ENCODE data around the gene HIGD2A. TPM values are rescaled to one million over a fixed set of nuclear protein-coding genes. Genes with fewer than 3 reads are reported as not detected.

Gene HIGD2A
- total and polyA plus RNA-seq, 3 experiments from 2014 or later, result 98.3 to 221 (median 101) TPM

DNA sequence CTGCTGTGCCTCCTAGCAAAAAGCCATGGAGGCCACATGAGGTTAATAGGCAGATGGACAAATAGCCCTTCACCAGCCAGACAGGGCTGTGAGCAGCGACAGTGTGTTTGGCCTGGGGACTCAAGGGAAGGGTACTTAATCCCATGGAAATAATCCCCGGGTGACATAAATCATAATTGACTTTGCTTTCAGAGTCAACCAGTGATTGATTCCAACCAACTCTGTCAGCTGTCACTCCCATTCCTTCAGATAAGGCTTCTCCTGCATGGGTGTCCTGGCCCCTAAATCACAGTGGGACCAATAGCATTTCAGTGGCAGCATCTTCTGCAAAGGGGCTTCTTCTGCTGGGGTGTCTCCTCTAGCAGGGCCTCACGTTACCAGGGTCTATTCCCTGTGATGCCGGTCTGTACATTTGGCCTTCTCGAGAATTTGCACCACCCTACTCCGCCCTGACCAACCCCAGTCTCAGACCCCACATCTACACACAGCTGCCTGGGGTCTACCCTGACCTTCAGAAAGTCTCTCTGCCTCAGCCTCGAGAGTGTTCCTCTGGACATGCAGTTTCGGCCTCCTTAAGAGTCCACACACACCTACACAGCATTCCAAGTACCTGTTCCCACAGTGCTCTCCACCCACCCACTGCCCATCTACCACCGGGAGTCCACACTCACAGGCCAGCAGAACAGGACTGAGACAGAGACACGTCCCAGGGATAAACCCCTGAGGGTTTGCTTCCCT lies 24.1 kb downstream of the HIGD2A start:
- Histone ChIP-seq H3K9me3 (ENCODE audit: low read length) (no peaks in the 10 kb centered on the region), H3K27ac (ENCODE audit: low read depth, low read length) (no peak overlapping the region), H3K27me3 (ENCODE audit: insufficient read depth, low read length, poor library complexity, severe bottlenecking) (no peaks in the 10 kb centered on the region), H3K4me1 (ENCODE audit: insufficient read depth, low read length) (peaks cover 25% of the 10 kb centered on the region), H3K4me3 (ENCODE audit: low read length) (no peak overlapping the region), H3K36me3 (ENCODE audit: insufficient read depth, low read length) (peaks cover 3% of the 10 kb centered on the region)
- POLR2A ChIA-PET, result no interaction called here
- Mint-ChIP-seq H3K4me3 (peak overlapping the region in 2 of 7 donors; percentile 34 to 89), H3K36me3 (peaks cover 0 to 31% (median 7%) of the 10 kb centered on the region in 3 donors), H3K4me1 (peaks cover 47 to 55% (median 50%) of the 10 kb centered on the region in 3 donors), H3K9me3 (no peaks in the 10 kb centered on the region), H3K27ac (peak overlapping the region in 6 of 8 donors; percentile 57 to 96 (median 72)), H3K27me3 (no peaks in the 10 kb centered on the region)
- CTCF ChIA-PET, result no interaction called here
- DNase-seq, result no peak

GRCh38 chr5:176413255-176413565 lies 24.7 kb downstream of the HIGD2A start:
- Histone ChIP-seq H3K27ac (ENCODE audit: low read depth, low read length) (no peak overlapping the region), H3K27me3 (ENCODE audit: insufficient read depth, low read length, poor library complexity, severe bottlenecking) (no peaks in the 10 kb centered on the region), H3K4me1 (ENCODE audit: insufficient read depth, low read length) (peaks cover 25% of the 10 kb centered on the region), H3K9me3 (ENCODE audit: low read length) (no peaks in the 10 kb centered on the region), H3K36me3 (ENCODE audit: insufficient read depth, low read length) (peaks cover 3% of the 10 kb centered on the region), H3K4me3 (ENCODE audit: low read length) (no peak overlapping the region)
- DNase-seq, result no peak
- Mint-ChIP-seq H3K4me3 (peak overlapping the region in 2 of 7 donors; percentile 34 to 89), H3K36me3 (peaks cover 0 to 28% (median 7%) of the 10 kb centered on the region in 3 donors), H3K27me3 (no peaks in the 10 kb centered on the region), H3K9me3 (no peaks in the 10 kb centered on the region), H3K27ac (peak overlapping the region in 4 of 8 donors; percentile 57 to 96 (median 74)), H3K4me1 (peaks cover 47 to 55% (median 50%) of the 10 kb centered on the region in 3 donors)
- CTCF ChIA-PET, result interaction anchor here (1.2 kb wide), 1 partner anchor 9 kb away, joined by 3 read pairs; no protein-coding TSS in a partner anchor
- POLR2A ChIA-PET, result no interaction called here

GRCh38 chr5:176413709-176414191 lies 25.2 kb downstream of the HIGD2A start:
- peaks cover 3% of the 10 kb centered on the region for H3K36me3 ChIP-seq (ENCODE audit: insufficient read depth, low read length)
- no peak for DNase-seq
- no peak overlapping the region for H3K27ac ChIP-seq (ENCODE audit: low read depth, low read length)
- no peak overlapping the region for H3K4me3 ChIP-seq (ENCODE audit: low read length)
- peaks cover 0 to 25% (median 7%) of the 10 kb centered on the region in 3 donors for H3K36me3 Mint-ChIP-seq
- peaks cover 47 to 55% (median 50%) of the 10 kb centered on the region in 3 donors for H3K4me1 Mint-ChIP-seq
- peaks cover 25% of the 10 kb centered on the region for H3K4me1 ChIP-seq (ENCODE audit: insufficient read depth, low read length)
- H3K27ac Mint-ChIP-seq, result peak overlapping the region in 6 of 8 donors; percentile 19 to 96 (median 74)
- no peaks in the 10 kb centered on the region for H3K27me3 Mint-ChIP-seq
- no peaks in the 10 kb centered on the region for H3K9me3 Mint-ChIP-seq
- no peaks in the 10 kb centered on the region for H3K27me3 ChIP-seq (ENCODE audit: insufficient read depth, low read length, poor library complexity, severe bottlenecking)
- CTCF ChIA-PET, result interaction anchor here (1.2 to 4.5 kb wide), 2 partner anchors 10 to 183 kb away, joined by 3 to 24 read pairs; no protein-coding TSS in a partner anchor
- peak overlapping the region in 1 of 7 donors; percentile 89 for H3K4me3 Mint-ChIP-seq
- no peaks in the 10 kb centered on the region for H3K9me3 ChIP-seq (ENCODE audit: low read length)
- POLR2A ChIA-PET, result interaction anchor here (0.7 kb wide), 1 partner anchor 32 kb away, joined by 4 read pairs; no protein-coding TSS in a partner anchor

DNA sequence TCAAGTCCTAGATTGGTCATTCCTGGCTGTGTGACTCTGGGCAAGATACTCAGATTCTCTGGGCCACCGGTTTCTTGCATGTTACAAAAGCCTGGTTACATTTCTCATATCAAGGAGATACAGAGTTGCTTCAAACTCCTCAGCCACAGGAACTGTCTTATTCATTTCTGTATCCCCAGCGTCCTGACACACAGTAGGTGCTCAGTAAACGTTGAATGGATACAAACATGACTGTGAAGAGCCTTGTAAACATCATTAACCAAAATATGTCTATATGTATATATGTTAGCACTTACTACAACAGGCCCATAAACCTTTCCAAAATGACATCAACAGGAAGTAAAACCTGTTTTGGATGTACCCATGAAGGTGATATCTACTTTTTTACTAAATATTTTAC lies 26.2 kb downstream of the HIGD2A start:
- Mint-ChIP-seq H3K36me3 (peaks cover 0 to 19% (median 7%) of the 10 kb centered on the region in 3 donors), H3K27me3 (no peaks in the 10 kb centered on the region), H3K4me1 (peaks cover 47 to 55% (median 50%) of the 10 kb centered on the region in 3 donors), H3K4me3 (peak overlapping the region; percentile 81 to 92 (median 89)), H3K27ac (peak overlapping the region; percentile 81 to 96 (median 93)), H3K9me3 (no peaks in the 10 kb centered on the region)
- ChIA-PET POLR2A (no interaction called here), CTCF (interaction anchor here (1.2 to 4.9 kb wide), 6 partner anchors 11 to 182 kb away, joined by 3 to 39 read pairs (median 14); partner anchors contain the start of gene FAF2)
- DNase-seq, result no peak
- Histone ChIP-seq H3K4me1 (ENCODE audit: insufficient read depth, low read length) (peaks cover 25% of the 10 kb centered on the region), H3K4me3 (ENCODE audit: low read length) (no peak overlapping the region), H3K9me3 (ENCODE audit: low read length) (no peaks in the 10 kb centered on the region), H3K27me3 (ENCODE audit: insufficient read depth, low read length, poor library complexity, severe bottlenecking) (no peaks in the 10 kb centered on the region), H3K36me3 (ENCODE audit: insufficient read depth, low read length) (peaks cover 3% of the 10 kb centered on the region), H3K27ac (ENCODE audit: low read depth, low read length) (no peak overlapping the region)

- Histone ChIP-seq H3K4me3 (ENCODE audit: low read length) (peak overlapping the region; percentile 82), H3K4me1 (ENCODE audit: insufficient read depth, low read length) (peaks cover 25% of the 10 kb centered on the region), H3K27ac (ENCODE audit: low read depth, low read length) (peak overlapping the region; percentile 71), H3K36me3 (ENCODE audit: insufficient read depth, low read length) (no peaks in the 10 kb centered on the region), H3K9me3 (ENCODE audit: low read length) (no peaks in the 10 kb centered on the region), H3K27me3 (ENCODE audit: insufficient read depth, low read length, poor library complexity, severe bottlenecking) (no peaks in the 10 kb centered on the region)
- DNase-seq, result peak in 1 of 5 donors; percentile 14
- H3K27me3 Mint-ChIP-seq, result no peaks in the 10 kb centered on the region
- H3K27ac Mint-ChIP-seq, result peak overlapping the region; percentile 81 to 96 (median 93)
- H3K4me3 Mint-ChIP-seq, result peak overlapping the region; percentile 81 to 92 (median 89)
- H3K36me3 Mint-ChIP-seq, result peaks cover 0 to 13% (median 3%) of the 10 kb centered on the region in 3 donors
- H3K9me3 Mint-ChIP-seq, result no peaks in the 10 kb centered on the region
- CTCF ChIA-PET, result interaction anchor here (1.0 to 4.9 kb wide), 9 partner anchors 9 to 245 kb away, joined by 3 to 67 read pairs (median 9); partner anchors contain the start of genes FAF2 and RNF44
- peaks cover 42 to 55% (median 43%) of the 10 kb centered on the region in 3 donors for H3K4me1 Mint-ChIP-seq
- POLR2A ChIA-PET, result interaction anchor here (0.9 to 2.2 kb wide), 4 partner anchors 32 to 181 kb away, joined by 3 to 24 read pairs (median 8); partner anchors contain the start of genes FAF2 and RNF44
Measured at GRCh38 chr5:176415240-176415951, 26.8 kb downstream of the HIGD2A start.

DNA sequence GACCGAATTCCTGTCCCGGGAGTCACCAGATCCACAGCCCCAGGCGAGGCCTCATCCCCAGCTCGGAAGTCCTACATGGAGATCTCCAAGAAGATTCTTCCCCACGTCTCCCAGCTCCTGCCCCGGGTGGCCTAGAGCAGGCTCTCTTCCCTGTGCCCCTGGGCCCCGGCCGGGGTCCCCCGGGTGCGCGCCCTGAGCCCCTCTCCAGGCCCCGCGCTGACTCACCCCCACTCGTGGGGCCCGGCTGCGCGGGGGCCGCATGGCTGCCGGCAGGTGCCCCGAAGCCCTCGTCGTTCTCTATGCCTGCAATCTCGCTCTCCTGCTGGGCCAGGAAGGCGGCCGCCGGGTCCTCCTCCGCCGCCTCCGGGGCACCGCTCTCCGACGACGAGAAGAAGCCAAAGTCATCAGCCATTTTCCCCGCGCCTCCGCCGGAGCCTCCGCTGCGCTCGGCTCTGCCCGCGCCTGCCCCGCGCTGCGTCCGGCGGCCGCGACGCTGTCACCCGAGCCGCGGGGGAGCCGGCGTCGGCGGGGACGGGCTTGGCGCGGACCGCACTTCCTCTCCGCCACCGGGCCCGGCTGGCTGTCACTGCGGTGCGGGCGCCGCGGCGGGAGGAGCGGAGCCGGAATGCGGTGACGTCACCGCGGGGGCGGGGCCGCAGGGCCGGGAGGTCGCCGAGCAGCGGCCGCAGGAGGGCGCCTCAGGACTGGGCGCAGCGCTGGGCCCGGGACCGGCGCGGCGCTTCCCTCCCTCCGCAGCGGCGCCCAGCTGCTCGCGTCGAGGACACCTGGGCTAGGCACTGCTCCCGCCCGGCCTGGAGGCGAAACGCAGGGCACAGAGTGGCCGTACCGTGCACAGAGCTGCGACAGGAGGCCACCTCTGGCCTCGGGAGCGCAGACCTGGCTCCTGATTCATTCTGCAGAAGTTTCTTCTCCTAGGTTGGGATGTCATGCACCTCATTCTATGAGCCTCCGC lies 27.7 kb downstream of the HIGD2A start, which contains the start of gene CLTB:
TSS of gene CLTB (minus strand) at position 588 of the 973 bp plus-strand sequence. CDS start at position 412, 176 bp downstream.
- Histone ChIP-seq H3K27me3 (ENCODE audit: insufficient read depth, low read length, poor library complexity, severe bottlenecking) (no peaks in the 10 kb centered on the region), H3K4me1 (ENCODE audit: insufficient read depth, low read length) (peaks cover 25% of the 10 kb centered on the region), H3K27ac (ENCODE audit: low read depth, low read length) (peak within 1 kb of the TSS; percentile 71), H3K36me3 (ENCODE audit: insufficient read depth, low read length) (no peaks in the 10 kb centered on the region), H3K4me3 (ENCODE audit: low read length) (peak within 1 kb of the TSS; percentile 82), H3K9me3 (ENCODE audit: low read length) (no peaks in the 10 kb centered on the region)
- Mint-ChIP-seq H3K4me3 (peak within 1 kb of the TSS; percentile 81 to 92 (median 89)), H3K9me3 (no peaks in the 10 kb centered on the region), H3K27me3 (no peaks in the 10 kb centered on the region), H3K36me3 (peaks cover 0 to 8% (median 3%) of the 10 kb centered on the region in 3 donors), H3K27ac (peak within 1 kb of the TSS; percentile 81 to 96 (median 93)), H3K4me1 (peaks cover 41 to 51% (median 42%) of the 10 kb centered on the region in 3 donors)
- DNase-seq, result peak; percentile 82 to 93 (median 90)
- POLR2A ChIA-PET, result interaction anchor here (0.5 to 2.2 kb wide), 8 partner anchors 31 to 180 kb away, joined by 3 to 24 read pairs (median 6); partner anchors contain the start of genes FAF2 and RNF44
- CTCF ChIA-PET, result interaction anchor here (0.6 to 4.9 kb wide), 31 partner anchors 9 to 244 kb away, joined by 3 to 67 read pairs (median 4); partner anchors contain the start of genes FAF2, RNF44 and TSPAN17
